Measurements from ENCODE around the gene CELF4.

The CELF4 gene

GRCh38 chr18:37519510-37520135 is 46.0 kb downstream of the CELF4 start:
- DNase-seq (ENCODE audit: low spot score), result no peak
- in situ Hi-C loops (cut with MboI; ENCODE audit: low pct_unique_long_range_greater_than_20kb, low sequenced_read_pairs, unreplicated experiment), result no loop called here
- no peak for TF ChIP-seq CTCF (IDR thresholded peaks at IDR 0.05; ENCODE audit: extremely low read depth, insufficient read depth, missing control alignments)

DNA sequence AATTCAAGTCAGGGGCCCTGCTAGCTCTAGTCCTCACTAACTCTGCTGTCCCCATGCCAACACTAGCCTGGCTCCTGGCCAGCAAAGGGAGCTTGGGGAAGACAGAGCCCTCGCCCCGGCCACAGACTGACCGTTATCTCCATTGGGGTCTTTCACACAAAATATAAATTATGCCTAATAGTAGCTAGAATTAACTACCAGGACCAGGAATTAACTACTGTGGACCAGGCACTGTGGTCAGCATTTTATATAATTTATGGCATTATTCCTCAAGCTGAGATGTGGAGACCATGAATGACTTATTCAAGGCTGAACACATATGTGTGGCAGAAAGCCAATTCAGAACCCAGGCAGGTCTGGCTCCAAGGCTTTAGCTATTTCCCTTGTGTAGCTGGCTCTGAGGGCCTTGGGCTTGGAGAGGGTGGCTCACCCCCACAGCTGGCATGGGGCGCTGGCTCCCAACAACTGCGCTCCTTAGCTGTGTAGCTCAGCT is 49.2 kb downstream of the CELF4 start:
- TF ChIP-seq CTCF (IDR thresholded peaks at IDR 0.05; ENCODE audit: extremely low read depth, insufficient read depth, missing control alignments), result no peak
- no peak for DNase-seq (ENCODE audit: low spot score)
- in situ Hi-C loops (cut with MboI; ENCODE audit: low pct_unique_long_range_greater_than_20kb, low sequenced_read_pairs, unreplicated experiment), result no loop called here

DNA sequence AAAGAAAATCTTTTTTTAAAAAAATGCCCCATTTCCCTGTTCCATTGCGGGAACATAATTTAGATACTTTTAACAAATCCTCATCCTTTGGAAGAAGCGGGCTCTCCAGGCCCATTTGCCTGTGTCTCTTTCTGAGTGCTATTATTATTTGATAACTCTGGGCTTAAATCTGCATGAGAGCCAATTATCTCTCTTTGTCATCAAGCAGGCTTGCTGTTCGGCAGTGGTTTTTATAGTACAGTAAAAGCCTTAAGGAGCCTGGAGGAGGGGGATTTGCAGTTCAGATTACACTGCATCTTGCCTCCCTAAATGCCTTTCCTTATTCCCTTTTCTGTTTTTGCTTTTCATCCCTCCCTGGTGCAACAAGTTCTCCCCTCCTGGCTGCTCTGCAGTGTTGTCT is 50.6 kb downstream of the CELF4 start:
- no peak for TF ChIP-seq CTCF (IDR thresholded peaks at IDR 0.05; ENCODE audit: extremely low read depth, insufficient read depth, missing control alignments)
- in situ Hi-C loops (cut with MboI; ENCODE audit: low pct_unique_long_range_greater_than_20kb, low sequenced_read_pairs, unreplicated experiment), result no loop called here
- no peak for DNase-seq (ENCODE audit: low spot score)

GRCh38 chr18:37512400-37512799 is 53.2 kb downstream of the CELF4 start:
- no peak for TF ChIP-seq CTCF (IDR thresholded peaks at IDR 0.05; ENCODE audit: extremely low read depth, insufficient read depth, missing control alignments)
- in situ Hi-C loops (cut with MboI; ENCODE audit: low pct_unique_long_range_greater_than_20kb, low sequenced_read_pairs, unreplicated experiment), result no loop called here
- DNase-seq (ENCODE audit: low spot score), result no peak

DNA sequence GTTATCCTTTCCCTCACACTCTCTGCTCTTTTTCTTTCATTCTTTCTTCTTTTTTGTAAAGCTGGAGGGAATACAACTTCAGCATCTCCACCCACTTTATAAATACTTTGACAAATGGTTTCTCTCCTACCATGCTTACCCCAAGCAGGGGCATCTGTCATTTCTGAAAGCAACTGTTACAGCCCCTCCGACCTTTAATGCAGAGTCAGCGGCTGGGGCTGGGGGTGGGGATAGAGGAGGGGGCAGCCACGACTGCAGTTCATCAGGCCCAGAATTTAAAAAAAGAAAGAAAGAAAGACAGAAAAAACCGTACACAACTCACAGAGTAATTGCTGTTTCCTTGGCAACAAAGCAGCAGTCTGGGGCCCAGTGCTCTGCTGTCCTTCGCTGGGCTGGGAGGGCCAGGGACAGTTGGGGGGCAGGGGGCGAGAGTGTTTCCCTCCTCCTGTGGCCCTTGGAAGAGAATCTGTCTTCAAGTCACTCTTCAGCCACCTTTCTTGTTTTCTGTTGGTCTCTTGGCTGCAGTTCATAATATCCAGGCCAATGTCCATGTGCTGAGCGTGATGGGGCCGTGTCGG is 53.8 kb downstream of the CELF4 start:
- in situ Hi-C loops (cut with MboI; ENCODE audit: low pct_unique_long_range_greater_than_20kb, low sequenced_read_pairs, unreplicated experiment), result no loop called here
- DNase-seq (ENCODE audit: low spot score), result no peak
- TF ChIP-seq CTCF (IDR thresholded peaks at IDR 0.05; ENCODE audit: extremely low read depth, insufficient read depth, missing control alignments), result no peak

DNA sequence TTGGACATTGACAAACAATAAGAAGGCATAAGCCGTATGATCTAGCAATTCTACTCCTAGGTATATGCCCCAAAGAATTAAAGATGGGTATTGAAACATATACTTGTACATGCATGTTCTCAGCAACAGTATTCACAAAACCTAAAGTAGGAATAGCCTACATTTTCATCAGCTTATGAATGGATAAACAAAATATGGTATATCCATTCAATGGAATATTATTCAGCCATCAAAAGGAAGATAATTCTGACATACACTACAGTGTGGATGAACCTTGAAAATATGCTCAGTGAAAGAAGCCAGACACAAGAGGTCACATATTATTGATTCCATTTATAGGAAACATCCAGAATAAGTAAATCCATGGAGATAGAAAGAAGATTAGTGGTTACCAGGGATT is 56.0 kb downstream of the CELF4 start:
- in situ Hi-C loops (cut with MboI; ENCODE audit: low pct_unique_long_range_greater_than_20kb, low sequenced_read_pairs, unreplicated experiment), result no loop called here

More for the DNA sequence above, 56.0 kb downstream of the CELF4 start:
- no peak for DNase-seq (ENCODE audit: low spot score)
- no peak for TF ChIP-seq CTCF (IDR thresholded peaks at IDR 0.05; ENCODE audit: extremely low read depth, insufficient read depth, missing control alignments)
